ENCODE data around the gene CHADL. TPM values are rescaled to one million over a fixed set of nuclear protein-coding genes. Genes with fewer than 3 reads are reported as not detected.
A peak's percentile ranks its signal among the peaks of the same experiment; 100 is the strongest.

Gene CHADL
- total RNA-seq, 3 donors from 2014 or later (not counting 1 experiment from before 2014, with no cell fraction given) = 0.35 to 1.2 (median 0.36) TPM

DNA sequence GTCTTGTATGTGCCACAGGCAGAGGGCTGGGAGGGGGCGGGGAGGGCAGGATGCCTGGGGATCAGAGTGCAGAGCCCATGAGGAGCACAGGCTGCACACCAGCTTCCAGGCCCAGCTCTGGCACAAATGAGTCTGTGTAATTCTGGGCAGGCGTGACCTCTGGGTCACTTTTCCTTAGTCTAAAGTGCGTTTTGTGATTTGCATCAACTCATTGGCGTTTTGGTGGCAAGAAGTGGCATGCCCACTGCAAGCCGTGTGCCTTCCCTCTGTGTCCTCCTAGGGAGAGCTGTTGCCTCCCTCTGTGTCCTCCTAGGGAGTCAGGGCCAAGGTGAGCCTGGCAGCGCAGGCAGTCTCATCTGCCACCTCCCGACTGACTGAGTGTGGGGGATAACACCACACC, 17.2 kb downstream of the CHADL start:
- Histone ChIP-seq H3K27me3 (ENCODE audit: control insufficient read depth, insufficient read depth, low read length) (no peaks in the 10 kb centered on the region), H3K4me3 (ENCODE audit: low read length) (no peak overlapping the region), H3K36me3 (ENCODE audit: control insufficient read depth, insufficient read depth, low read length) (peaks cover 70% of the 10 kb centered on the region), H3K27ac (ENCODE audit: low read length) (no peak overlapping the region), H3K9me3 (ENCODE audit: control insufficient read depth, insufficient read depth, low read length) (no peaks in the 10 kb centered on the region), H3K4me1 (ENCODE audit: control insufficient read depth, insufficient read depth, low read length) (no peaks in the 10 kb centered on the region)
- H3K27me3 Mint-ChIP-seq (ENCODE audit: low read depth in 2 of 2) = no peaks in the 10 kb centered on the region
- 95% methylated on average over 6 of the region's 7 CpGs for WGBS (ENCODE audit: insufficient coverage)
- no peak overlapping the region for H3K4me3 Mint-ChIP-seq
- H3K9me3 Mint-ChIP-seq = no peaks in the 10 kb centered on the region
- H3K4me1 Mint-ChIP-seq = no peaks in the 10 kb centered on the region
- DNase-seq (no peak), ATAC-seq (no peak)
- H3K27ac Mint-ChIP-seq = no peak overlapping the region
- intact Hi-C loops (cut with micrococcal nuclease) = no loop called here
- TF ChIP-seq, protein P1, sequence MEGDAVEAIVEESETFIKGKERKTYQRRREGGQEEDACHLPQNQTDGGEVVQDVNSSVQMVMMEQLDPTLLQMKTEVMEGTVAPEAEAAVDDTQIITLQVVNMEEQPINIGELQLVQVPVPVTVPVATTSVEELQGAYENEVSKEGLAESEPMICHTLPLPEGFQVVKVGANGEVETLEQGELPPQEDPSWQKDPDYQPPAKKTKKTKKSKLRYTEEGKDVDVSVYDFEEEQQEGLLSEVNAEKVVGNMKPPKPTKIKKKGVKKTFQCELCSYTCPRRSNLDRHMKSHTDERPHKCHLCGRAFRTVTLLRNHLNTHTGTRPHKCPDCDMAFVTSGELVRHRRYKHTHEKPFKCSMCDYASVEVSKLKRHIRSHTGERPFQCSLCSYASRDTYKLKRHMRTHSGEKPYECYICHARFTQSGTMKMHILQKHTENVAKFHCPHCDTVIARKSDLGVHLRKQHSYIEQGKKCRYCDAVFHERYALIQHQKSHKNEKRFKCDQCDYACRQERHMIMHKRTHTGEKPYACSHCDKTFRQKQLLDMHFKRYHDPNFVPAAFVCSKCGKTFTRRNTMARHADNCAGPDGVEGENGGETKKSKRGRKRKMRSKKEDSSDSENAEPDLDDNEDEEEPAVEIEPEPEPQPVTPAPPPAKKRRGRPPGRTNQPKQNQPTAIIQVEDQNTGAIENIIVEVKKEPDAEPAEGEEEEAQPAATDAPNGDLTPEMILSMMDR (IDR thresholded peaks at IDR 0.05) = no peak
- H3K36me3 Mint-ChIP-seq = no peaks in the 10 kb centered on the region

GRCh38 chr22:41222846-41223507, 17.8 kb downstream of the CHADL start:
- Mint-ChIP-seq H3K4me3 (no peak overlapping the region), H3K27me3 (ENCODE audit: low read depth in 2 of 2) (no peaks in the 10 kb centered on the region), H3K27ac (no peak overlapping the region), H3K4me1 (peaks cover 1 to 2% of the 10 kb centered on the region in 2 donors), H3K36me3 (no peaks in the 10 kb centered on the region), H3K9me3 (no peaks in the 10 kb centered on the region)
- H3K4me1 ChIP-seq (ENCODE audit: control insufficient read depth, insufficient read depth, low read length) = peaks cover 2% of the 10 kb centered on the region
- no peaks in the 10 kb centered on the region for H3K27me3 ChIP-seq (ENCODE audit: control insufficient read depth, insufficient read depth, low read length)
- H3K36me3 ChIP-seq (ENCODE audit: control insufficient read depth, insufficient read depth, low read length) = peaks cover 67% of the 10 kb centered on the region
- H3K27ac ChIP-seq (ENCODE audit: low read length) = no peak overlapping the region
- intact Hi-C loops (cut with micrococcal nuclease) = no loop called here
- TF ChIP-seq, protein P1 (IDR thresholded peaks at IDR 0.05) = no peak
- WGBS (ENCODE audit: insufficient coverage) = 92% methylated on average over 8 of the region's 9 CpGs
- no peak for ATAC-seq
- H3K9me3 ChIP-seq (ENCODE audit: control insufficient read depth, insufficient read depth, low read length) = no peaks in the 10 kb centered on the region
- DNase-seq = no peak
- no peak overlapping the region for H3K4me3 ChIP-seq (ENCODE audit: low read length)

- Mint-ChIP-seq H3K27me3 (ENCODE audit: low read depth in 2 of 2) (no peaks in the 10 kb centered on the region), H3K27ac (peak overlapping the region; percentile 57 to 68), H3K36me3 (no peaks in the 10 kb centered on the region), H3K4me3 (peak overlapping the region; percentile 52), H3K9me3 (no peaks in the 10 kb centered on the region), H3K4me1 (peaks cover 10% of the 10 kb centered on the region in 2 donors)
- no peak overlapping the region for H3K27ac ChIP-seq (ENCODE audit: low read length)
- H3K36me3 ChIP-seq (ENCODE audit: control insufficient read depth, insufficient read depth, low read length) = peaks cover 41% of the 10 kb centered on the region
- no peak overlapping the region for H3K4me3 ChIP-seq (ENCODE audit: low read length)
- WGBS (ENCODE audit: insufficient coverage) = 32% methylated on average over 14 of the region's 16 CpGs
- TF ChIP-seq, protein P1 (IDR thresholded peaks at IDR 0.05) = no peak
- peaks cover 13% of the 10 kb centered on the region for H3K4me1 ChIP-seq (ENCODE audit: control insufficient read depth, insufficient read depth, low read length)
- intact Hi-C loops (cut with micrococcal nuclease) = no loop called here
- no peaks in the 10 kb centered on the region for H3K27me3 ChIP-seq (ENCODE audit: control insufficient read depth, insufficient read depth, low read length)
- ATAC-seq = peak; percentile 71 to 85 (median 80)
- H3K9me3 ChIP-seq (ENCODE audit: control insufficient read depth, insufficient read depth, low read length) = no peaks in the 10 kb centered on the region
- DNase-seq = peak in 1 of 2 donors; percentile 58
Observed at GRCh38 chr22:41217553-41218157, 23.1 kb downstream of the CHADL start.

All from natural killer cell (primary cell).